HepG2 (cell line): ENCODE results near the gene RUSC1. TPM values are rescaled to one million over a fixed set of nuclear protein-coding genes. Genes with fewer than 3 reads are reported as not detected.

ENCODE experiments used
- ARID4A ChIP-seq: sonication (generic); formaldehyde crosslinking; IDR thresholded peaks from 2 replicates; pipeline ENCODE4 v1.5.0; 2020; ENCODE audit warnings: mild to moderate bottlenecking, missing genetic modification reagents, borderline replicate concordance
- ARNT2 ChIP-seq: sonication (generic); formaldehyde crosslinking; IDR thresholded peaks from 2 replicates; pipeline ENCODE4 v1.8.0; 2022; ENCODE audit warnings: mild to moderate bottlenecking, low read depth, missing genetic modification reagents, moderate library complexity
- CHCHD3 ChIP-seq: sonication (generic); formaldehyde crosslinking; IDR thresholded peaks from 2 replicates; pipeline ENCODE4 v1.8.0; 2022; ENCODE audit warnings: mild to moderate bottlenecking, missing genetic modification reagents, moderate library complexity
- KDM2A ChIP-seq: sonication (generic); formaldehyde crosslinking; IDR thresholded peaks from 2 replicates; pipeline ENCODE4 v1.4.0; 2020; ENCODE audit warnings: low read depth, missing genetic modification reagents, borderline replicate concordance
- NFE2L1 ChIP-seq: sonication (generic); formaldehyde crosslinking; IDR thresholded peaks from 2 replicates; pipeline ENCODE4 v1.4.0; 2020; ENCODE audit warnings: missing genetic modification reagents, mild to moderate bottlenecking, borderline replicate concordance
- NFKBIZ ChIP-seq: IDR thresholded peaks from 2 replicates; pipeline ENCODE4 v1.6.1; 2018; ENCODE audit warnings: missing genetic modification reagents, missing compliant biosample characterization
- POGK ChIP-seq: sonication (generic); formaldehyde crosslinking; conservative IDR thresholded peaks from 2 replicates; pipeline ENCODE4 v1.8.0; 2022; ENCODE audit warnings: mild to moderate bottlenecking, moderate library complexity, missing genetic modification reagents
- SMARCE1 ChIP-seq: fragments of 450-650 bp; IDR thresholded peaks from 2 replicates; pipeline ENCODE4 v1.6.1; 2017; ENCODE audit warnings: borderline replicate concordance
- SNAI1 ChIP-seq: sonication (generic); formaldehyde crosslinking; IDR thresholded peaks from 2 replicates; pipeline ENCODE4 v1.5.0; 2020; ENCODE audit warnings: mild to moderate bottlenecking, missing genetic modification reagents, borderline replicate concordance
- SOX6 ChIP-seq, 2 experiments: fragments of 450-650 bp in 1 of 2; sonication (generic) in 1 of 2; formaldehyde crosslinking in 1 of 2; IDR thresholded peaks; 2 replicates each; pipeline versions ENCODE4 v1.4.0 to v1.6.1; 2017 to 2020; ENCODE audit warnings: antibody characterized with exemption in 1 of 2, mild to moderate bottlenecking in 1 of 2, missing genetic modification reagents in 1 of 2
- TEAD2 ChIP-seq: sonication (generic); formaldehyde crosslinking; IDR thresholded peaks from 2 replicates; pipeline ENCODE4 v1.9.0; 2021; ENCODE audit warnings: missing genetic modification reagents
- TEAD3 ChIP-seq: optimal IDR thresholded peaks from 2 replicates; pipeline ENCODE3; 2016; ENCODE audit warnings: borderline replicate concordance
- THRA ChIP-seq: sonication (generic); formaldehyde crosslinking; IDR thresholded peaks from 2 replicates; pipeline ENCODE4 v1.4.0; 2020; ENCODE audit warnings: missing genetic modification reagents, borderline replicate concordance
- TMF1 ChIP-seq: sonication (generic); formaldehyde crosslinking; IDR thresholded peaks from 2 replicates; pipeline ENCODE4 v1.8.1; 2022; ENCODE audit warnings: low read depth, missing genetic modification reagents
- TOE1 ChIP-seq: sonication (generic); formaldehyde crosslinking; IDR thresholded peaks from 2 replicates; pipeline ENCODE4 v1.4.0; 2020; ENCODE audit warnings: mild to moderate bottlenecking, missing genetic modification reagents
- ZNF235 ChIP-seq: sonication (generic); formaldehyde crosslinking; IDR thresholded peaks from 2 replicates; pipeline ENCODE4 v1.8.1; 2023; ENCODE audit warnings: mild to moderate bottlenecking, missing genetic modification reagents, borderline replicate concordance
- ZNF383 ChIP-seq: sonication (generic); formaldehyde crosslinking; IDR thresholded peaks from 2 replicates; pipeline ENCODE4 v1.4.0; 2020; ENCODE audit warnings: missing genetic modification reagents, mild to moderate bottlenecking, borderline replicate concordance
- ZNF704 ChIP-seq: sonication (generic); formaldehyde crosslinking; IDR thresholded peaks from 2 replicates; pipeline ENCODE4 v1.8.1; 2023; ENCODE audit warnings: mild to moderate bottlenecking, inconsistent platforms, moderate library complexity, missing genetic modification reagents, borderline replicate concordance
- ZNF772 ChIP-seq: sonication (generic); formaldehyde crosslinking; IDR thresholded peaks from 2 replicates; pipeline ENCODE4 v1.5.0; 2020; ENCODE audit warnings: mild to moderate bottlenecking, missing genetic modification reagents
- ZSCAN25 ChIP-seq: sonication (generic); formaldehyde crosslinking; IDR thresholded peaks from 2 replicates; pipeline ENCODE4 v1.8.0; 2022; ENCODE audit warnings: mild to moderate bottlenecking, missing genetic modification reagents
- polyA plus RNA-seq, 8 experiments: library from polyadenylated mRNA; depleted of rRNA in 3 of 8; stranded (reverse) in 7 of 8; unstranded in 1 of 8; fragments of >200 nt; fragmentation: Illumina TruSeq in 4 of 8; extraction: Trizol in 4 of 8; gene quantifications; 2 replicates each; pipeline versions ENCODE4 v1.2.1 to v1.2.3, GENCODE V29; 2011 to 2016; ENCODE audit warnings: low read depth in 4 of 8, missing spikeins in 1 of 8, mixed read lengths in 1 of 8; ENCODE audit not compliant: insufficient read depth in 1 of 8
- total RNA-seq, 5 experiments: library from RNA; depleted of rRNA; stranded (reverse); fragments of >200 nt; fragmentation: Illumina TruSeq; extraction: Trizol; gene quantifications; 2 replicates each; pipeline ENCODE4 v1.2.3, GENCODE V29; 2016; ENCODE audit warnings: low read depth in 1 of 5

RUSC1 gene
- total and polyA plus RNA-seq, 2 of the 13 experiments (the other 11 are each of a cell fraction or from before 2014, with no cell fraction given), result 18.7 to 20.4 TPM

GRCh38 chr1:155300553-155301329 is 20.0 kb upstream of the RUSC1 start (continued):
- TF ChIP-seq POGK (CRISPR knock-in tag), result peak; percentile 66; the same call in 1 of the 2 replicates
- TF ChIP-seq ARNT2 (CRISPR knock-in tag), result peak; percentile 72; the same call in 1 of the 2 replicates
- TF ChIP-seq SNAI1 (CRISPR knock-in tag), result no peak; the same call in 1 of the 2 replicates
- no peak for TF ChIP-seq TEAD2 (CRISPR knock-in tag)
- no peak for TF ChIP-seq TMF1 (CRISPR knock-in tag)
- no peak for TF ChIP-seq NFKBIZ (CRISPR knock-in tag)
- peak; percentile 84; the same call in 1 of the 2 replicates for TF ChIP-seq ZSCAN25 (CRISPR knock-in tag)
- no peak for TF ChIP-seq NFE2L1 (CRISPR knock-in tag)
- no peak for TF ChIP-seq ZNF235 (CRISPR knock-in tag)
- peak; percentile 77 for TF ChIP-seq TEAD3 (CRISPR knock-in tag)
- peak; percentile 81 for TF ChIP-seq THRA
- peak; percentile 22; the same call in 1 of the 2 replicates for TF ChIP-seq ZNF704 (CRISPR knock-in tag)
- no peak for TF ChIP-seq TOE1 (CRISPR knock-in tag)
- TF ChIP-seq SOX6 (IDR thresholded peaks at IDR 0.05), result no peak
- TF ChIP-seq SOX6 (CRISPR knock-in tag; IDR thresholded peaks at IDR 0.05), result peak; percentile 80
- TF ChIP-seq ZNF772 (CRISPR knock-in tag), result peak; percentile 91
- no peak for TF ChIP-seq CHCHD3 (CRISPR knock-in tag)
- no peak for TF ChIP-seq SMARCE1
- TF ChIP-seq ZNF383 (CRISPR knock-in tag), result no peak
- peak; percentile 74 for TF ChIP-seq KDM2A
- peak; percentile 86 for TF ChIP-seq ARID4A (CRISPR knock-in tag)
